Measurements from ENCODE around the gene DYNC1H1. TPM values are rescaled to one million over a fixed set of nuclear protein-coding genes. Genes with fewer than 3 reads are reported as not detected.
"Not testable (repeated sequence)": the region's sequence is repeated elsewhere in the genome, so short reads cannot be mapped to it uniquely, and the experiment has no call there.

Gene DYNC1H1
- total RNA-seq, 1 donor from 2014 or later, result 303 TPM

DNA sequence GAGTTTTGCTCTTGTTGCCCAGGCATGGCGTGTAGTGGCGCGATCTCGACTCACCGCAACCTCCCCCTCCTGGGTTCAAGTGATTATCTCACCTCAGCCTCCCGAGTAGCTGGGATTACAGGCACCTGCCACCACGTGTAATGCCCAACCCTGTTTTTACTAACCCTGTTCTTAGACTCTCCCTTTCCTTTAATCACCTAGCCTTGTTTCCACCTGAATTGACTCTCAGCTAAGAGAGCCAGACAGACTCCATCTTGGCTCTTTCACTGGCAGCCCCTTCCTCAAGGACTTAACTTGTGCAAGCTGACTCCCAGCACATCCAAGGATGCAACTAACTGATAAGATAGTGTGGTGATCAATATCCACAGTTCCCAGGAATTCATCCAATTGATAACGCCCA is 100.2 kb downstream of the DYNC1H1 start:
- DNase-seq, result not testable (repeated sequence)

DNA sequence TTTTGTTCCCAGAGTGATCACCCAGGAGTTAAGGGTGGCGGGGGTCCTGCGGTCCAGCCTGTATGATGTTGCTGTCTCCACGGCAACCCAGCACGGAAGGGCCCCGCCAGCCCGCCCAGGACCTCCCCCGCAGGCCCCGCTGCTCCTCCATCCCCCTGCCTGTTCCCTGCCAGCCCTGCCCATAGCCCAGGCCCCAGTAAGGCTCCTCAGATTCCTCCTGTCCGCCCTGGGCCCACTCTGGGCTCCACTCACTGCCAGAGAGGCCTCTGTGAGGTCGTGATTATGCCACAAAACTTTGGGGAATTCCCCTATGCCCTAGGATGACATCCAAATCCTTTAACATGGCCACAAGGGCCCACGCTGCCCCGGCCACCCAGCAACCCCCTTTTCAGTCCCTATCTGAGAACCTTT is 101.7 kb downstream of the DYNC1H1 start:
- DNase-seq, result no peak

GRCh38 chr14:102071283-102071998 is 107.1 kb downstream of the DYNC1H1 start:
- DNase-seq, result no peak

- DNase-seq, result no peak
These were observed 110.1 kb downstream of the DYNC1H1 start for GRCh38 chr14:102074415-102074964.

- no peak for DNase-seq
These were observed 110.8 kb downstream of the DYNC1H1 start for GRCh38 chr14:102075155-102075554.

DNA sequence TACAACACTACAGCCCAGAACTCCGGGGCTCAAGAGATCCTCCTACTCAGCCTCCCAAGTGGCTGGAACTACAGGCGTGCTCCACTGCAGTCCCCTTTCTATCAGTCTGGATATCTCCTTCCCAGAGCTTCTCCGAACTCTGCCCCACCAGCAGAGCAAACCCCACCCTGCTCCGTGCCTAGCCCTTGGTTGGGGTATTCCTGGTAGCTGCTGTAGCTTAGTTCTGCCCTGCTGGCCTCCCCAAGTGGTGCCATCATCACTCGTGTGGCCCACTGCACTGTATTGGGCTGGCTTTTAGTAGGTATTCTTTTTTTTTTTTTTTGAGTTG is 113.0 kb downstream of the DYNC1H1 start:
- no peak for DNase-seq

DNA sequence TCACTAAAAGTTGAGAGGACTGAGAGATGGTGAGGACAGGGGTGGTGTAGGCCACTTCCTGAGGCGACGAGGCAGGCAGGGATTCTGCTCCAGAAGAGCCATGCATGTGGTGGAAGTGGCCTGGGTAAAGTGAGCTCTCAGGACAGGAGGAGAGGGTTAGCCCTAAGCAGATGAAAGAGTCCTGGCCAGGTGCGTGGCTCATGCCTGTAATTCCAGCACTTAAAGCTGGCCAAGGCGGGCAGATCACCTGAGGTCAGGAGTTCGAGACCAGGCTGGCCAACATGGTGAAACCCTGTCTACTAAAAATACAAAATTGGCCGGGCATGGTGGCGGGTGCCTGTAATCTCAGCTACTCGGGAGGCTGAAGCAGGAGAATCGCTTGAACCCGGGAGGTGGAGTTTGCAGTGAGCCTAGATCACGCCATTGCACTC is 114.0 kb downstream of the DYNC1H1 start:
- DNase-seq, result not testable (repeated sequence)

DNA sequence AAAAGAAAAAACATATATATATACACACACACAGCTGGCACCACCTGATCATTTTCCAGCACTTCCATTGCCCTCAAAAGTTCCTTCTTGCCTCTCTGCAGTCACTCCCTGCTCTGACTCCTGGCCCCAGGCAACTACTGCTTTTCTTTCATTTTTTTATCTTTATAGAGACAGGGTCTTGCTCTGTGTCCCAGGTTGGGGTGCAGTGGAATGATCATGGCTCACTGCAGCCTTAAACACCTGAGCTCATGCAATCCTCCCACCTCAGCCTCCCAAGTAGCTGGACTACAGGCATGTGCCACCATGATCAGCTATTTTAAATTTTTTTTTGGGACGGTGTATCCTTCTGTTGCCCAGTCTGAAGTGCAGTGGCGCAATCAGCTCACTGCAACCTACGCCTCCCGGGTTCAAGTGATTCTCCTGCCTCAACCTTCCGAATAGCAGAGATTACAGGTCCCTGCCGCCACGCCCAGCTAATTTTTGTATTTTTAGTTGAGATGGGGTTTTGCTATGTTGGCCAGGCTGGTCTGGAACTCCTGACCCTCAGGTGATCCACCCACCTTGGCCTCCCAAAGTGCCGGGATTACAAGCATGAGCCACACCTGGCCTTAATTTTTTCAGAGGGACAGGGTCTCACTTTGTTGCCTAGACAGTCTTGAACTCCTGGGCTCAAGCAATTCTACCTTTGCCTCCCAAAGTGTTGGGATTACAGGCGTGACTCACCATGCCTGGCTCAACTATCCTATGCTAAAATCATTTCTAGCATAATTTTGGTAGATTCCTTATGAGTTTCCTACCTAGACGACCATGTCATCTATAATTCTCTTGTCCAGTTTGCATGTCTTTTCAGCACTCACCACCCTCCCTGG is 114.7 kb downstream of the DYNC1H1 start:
- DNase-seq, result no peak

DNA sequence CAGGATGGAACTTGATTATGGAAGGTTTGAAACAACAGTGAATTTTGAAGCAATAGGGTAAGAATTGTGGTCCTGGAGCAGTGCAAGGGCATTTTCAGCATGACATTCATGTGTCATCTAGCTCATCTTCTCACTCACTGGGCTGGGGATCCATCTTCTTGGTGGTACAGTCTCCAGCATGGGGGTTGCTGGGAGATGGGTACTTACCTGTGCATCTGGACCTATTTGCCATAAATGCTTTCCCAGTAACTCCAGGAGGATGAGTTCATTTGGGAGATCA is 115.3 kb downstream of the DYNC1H1 start:
- DNase-seq, result no peak

GRCh38 chr14:102080183-102081080 is 116.1 kb downstream of the DYNC1H1 start:
- DNase-seq, result no peak

DNA sequence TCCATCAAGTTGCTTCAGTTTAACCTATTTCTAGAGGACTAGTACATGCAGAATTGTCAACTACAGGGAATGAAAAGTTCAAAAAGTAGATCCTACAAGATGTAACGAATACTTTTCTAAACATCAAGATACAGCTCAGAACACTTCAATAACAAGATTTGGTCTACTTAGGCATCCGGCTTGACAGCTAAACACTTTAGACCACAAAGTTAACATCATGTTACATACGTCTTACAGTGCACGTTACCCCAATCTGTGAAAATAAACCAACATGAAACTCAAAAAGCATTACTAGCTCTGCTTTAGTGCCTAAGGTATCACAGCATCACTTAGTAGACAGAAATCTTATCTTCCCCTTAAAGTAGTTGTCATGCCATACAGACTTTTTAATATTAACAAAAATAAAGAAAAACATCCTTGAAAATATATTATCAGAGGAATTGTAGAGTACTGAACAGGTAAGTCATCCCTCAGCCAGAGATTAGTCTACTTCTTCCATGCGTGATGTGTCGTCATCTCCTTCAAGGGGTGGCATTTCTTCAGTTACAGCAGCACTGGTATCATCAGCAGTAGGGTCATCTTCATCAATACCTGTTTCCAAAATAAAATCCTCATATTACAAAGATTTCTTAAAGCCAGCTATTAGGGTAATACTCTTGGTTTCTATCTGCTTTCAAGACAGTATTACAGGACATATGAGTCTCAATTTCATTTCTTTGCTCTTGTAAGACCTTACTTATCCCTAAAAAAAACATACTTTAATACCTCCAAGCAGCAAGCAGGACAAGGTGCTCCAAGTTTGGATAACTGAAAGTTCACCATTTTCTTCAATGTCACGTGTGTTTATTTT is 117.1 kb downstream of the DYNC1H1 start:
- no peak for DNase-seq

GRCh38 chr14:102084522-102084921 is 120.1 kb downstream of the DYNC1H1 start:
- DNase-seq, result not testable (repeated sequence)

DNA sequence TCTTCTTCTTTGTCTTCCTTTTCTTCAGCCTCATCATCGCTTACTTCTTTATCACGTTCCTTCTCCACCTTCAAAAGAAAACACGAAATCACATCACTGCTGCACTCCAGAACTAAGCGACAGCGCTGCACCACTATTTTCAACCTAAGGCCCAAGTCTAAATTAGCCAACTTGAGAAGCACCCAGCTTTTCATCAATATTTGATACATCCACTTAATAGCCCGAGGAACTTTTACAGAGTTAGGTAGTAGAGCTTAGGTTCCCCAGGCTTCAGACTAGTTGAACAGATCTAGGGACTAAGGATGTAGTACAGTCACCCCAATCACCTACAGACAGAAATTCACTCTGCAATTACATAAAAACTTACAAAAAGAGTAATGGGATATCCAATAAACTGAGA is 120.6 kb downstream of the DYNC1H1 start:
- DNase-seq, result no peak

DNA sequence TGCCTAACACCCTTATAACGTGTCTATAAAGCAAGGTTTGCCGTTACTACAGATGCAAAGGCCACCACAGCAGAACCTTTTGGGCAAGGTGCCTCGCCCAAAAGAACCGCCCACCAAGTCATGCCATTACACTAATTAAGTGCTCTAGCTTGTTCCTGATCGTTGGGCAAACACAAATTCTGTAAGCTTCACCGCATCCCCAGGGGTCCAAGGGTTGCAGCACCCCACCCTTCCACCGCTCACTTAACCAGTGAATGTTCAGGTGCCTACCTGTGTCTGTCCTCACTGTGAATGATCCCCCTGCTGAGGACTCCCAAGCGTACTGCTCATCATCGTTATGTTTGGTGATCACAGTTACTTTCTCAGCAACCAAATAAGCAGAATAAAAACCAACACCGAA is 121.1 kb downstream of the DYNC1H1 start:
- no peak for DNase-seq

GRCh38 chr14:102085948-102086708 is 121.8 kb downstream of the DYNC1H1 start:
- DNase-seq, result peak; percentile 55

- no peak for DNase-seq
These were observed 122.3 kb downstream of the DYNC1H1 start for GRCh38 chr14:102086709-102086971.

GRCh38 chr14:102086972-102087761 is 122.8 kb downstream of the DYNC1H1 start, which contains the start of gene HSP90AA1:
HSP90AA1 (minus strand) TSS chr14:102087044; CDS start chr14:102086378, 666 bp downstream.
- DNase-seq, result peak; percentile 92

- DNase-seq, result no peak
These were observed 123.3 kb downstream of the DYNC1H1 start for GRCh38 chr14:102087762-102088011.

DNA sequence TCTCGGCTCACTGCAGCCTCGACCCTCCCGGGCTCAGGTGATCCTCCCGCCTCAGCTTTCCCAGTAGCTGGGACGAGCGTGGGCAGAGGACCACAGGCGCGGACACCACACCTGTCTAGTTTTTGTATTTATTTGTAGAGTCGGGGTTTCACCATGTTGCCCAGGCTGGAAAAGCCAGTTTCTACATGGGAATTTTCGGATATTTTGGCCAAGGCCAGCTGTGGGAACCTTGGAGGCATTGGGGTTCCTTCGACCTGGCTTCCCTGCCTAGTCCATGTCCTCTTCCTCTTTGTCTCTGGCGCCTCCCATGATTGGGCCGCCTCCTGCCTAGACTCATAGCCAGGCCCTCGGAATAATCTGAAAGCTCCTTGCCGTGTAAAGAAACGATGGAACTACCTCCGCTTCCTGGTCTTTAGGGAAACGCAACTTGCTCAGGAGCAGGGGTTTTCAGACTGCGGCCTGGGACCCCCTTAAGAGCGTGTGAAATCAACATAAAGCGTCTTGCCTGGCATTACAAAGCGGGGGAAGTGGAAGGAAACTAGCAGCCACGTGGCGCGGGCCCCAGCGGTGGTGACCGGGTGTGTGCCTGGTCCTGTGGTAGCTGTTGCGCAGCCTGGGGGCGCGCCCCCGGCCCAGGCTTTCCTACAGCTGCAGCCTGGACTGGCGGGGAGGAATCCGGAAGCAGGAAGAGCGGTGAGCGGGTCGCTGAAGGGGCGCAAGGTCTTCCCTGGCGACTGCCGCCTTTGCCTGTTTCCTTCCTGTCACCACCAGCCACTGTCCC is 123.8 kb downstream of the DYNC1H1 start:
- peak; percentile 44 for DNase-seq
